ENCODE data around the gene NEURL1. TPM values are rescaled to one million over a fixed set of nuclear protein-coding genes. Genes with fewer than 3 reads are reported as not detected.

Gene NEURL1
- total RNA-seq, 1 donor from 2014 or later: 1.3 TPM

DNA sequence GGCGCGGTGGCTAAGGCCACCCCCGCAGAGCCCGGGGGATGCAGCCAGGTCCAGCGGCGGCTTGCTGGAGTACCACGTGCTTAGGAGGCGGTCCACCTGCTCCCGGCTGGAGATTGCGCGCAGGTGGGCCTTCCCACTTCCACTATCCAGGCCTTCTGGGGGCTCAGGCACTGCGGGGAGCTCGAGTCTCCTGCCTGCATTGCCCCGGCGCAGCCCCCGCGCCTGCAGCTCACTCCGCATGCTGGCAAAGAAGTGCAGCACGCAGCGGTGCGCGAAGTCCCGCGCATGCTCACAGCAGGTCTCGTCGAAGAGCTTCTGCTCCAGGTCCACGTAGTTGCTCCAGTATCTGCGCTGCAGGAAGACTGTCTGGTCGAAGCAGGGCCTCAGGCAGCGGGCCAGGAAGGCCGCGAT is 20.2 kb upstream of the NEURL1 start:
- no peak for DNase-seq (ENCODE audit: low read depth)
- no peak overlapping the region for H3K4me3 ChIP-seq (ENCODE audit: low read depth, low read length)
- no peak for TF ChIP-seq CTCF (IDR thresholded peaks at IDR 0.05; ENCODE audit: insufficient read depth, low read length, poor library complexity, severe bottlenecking)
- peaks cover 4% of the 10 kb centered on the region for H3K27me3 ChIP-seq (ENCODE audit: control insufficient read depth, insufficient read depth, low read length)
- H3K36me3 ChIP-seq (ENCODE audit: control insufficient read depth, insufficient read depth, low read length): no peaks in the 10 kb centered on the region

DNA sequence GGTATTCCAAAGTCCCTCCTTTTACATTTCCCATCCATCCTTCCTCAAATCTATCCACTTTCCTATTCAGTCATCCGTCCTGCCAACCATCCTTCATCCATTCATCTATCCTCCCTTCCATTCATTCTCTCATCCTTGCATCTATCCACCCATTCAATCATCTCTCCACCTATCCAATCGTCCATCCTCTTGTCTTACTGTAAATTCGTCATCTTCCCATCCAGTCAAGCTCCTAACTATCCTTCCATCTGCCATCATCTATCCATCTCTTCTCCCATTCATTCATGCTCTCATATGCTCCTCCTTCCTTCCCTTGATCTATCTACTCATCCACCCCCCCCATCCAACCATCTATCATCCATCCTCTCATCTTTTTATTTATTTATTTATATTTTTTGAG is 19.4 kb upstream of the NEURL1 start:
- no peak for TF ChIP-seq CTCF (IDR thresholded peaks at IDR 0.05; ENCODE audit: insufficient read depth, low read length, poor library complexity, severe bottlenecking)
- H3K36me3 ChIP-seq (ENCODE audit: control insufficient read depth, insufficient read depth, low read length): no peaks in the 10 kb centered on the region
- H3K4me3 ChIP-seq (ENCODE audit: low read depth, low read length): no peak overlapping the region

DNA sequence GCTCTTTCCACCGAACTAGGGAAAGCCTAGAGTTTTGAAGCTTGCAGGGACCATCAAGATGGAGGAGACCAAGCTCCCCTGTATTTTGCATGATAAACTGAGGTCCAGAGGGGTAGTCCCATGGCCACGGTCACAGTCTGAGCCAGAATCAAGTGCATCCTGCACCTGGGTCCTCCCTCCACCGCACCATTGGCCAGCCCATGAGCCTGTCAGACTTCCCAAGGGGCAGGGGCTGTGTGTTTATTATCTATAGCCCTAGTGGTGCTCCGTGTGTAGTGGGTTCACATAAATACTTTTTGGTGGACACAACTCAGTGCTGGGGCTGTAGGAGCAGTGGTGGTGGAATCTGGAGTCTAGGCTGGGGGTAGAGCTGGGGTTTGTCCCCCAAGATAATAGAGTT is 18.1 kb upstream of the NEURL1 start:
- Histone ChIP-seq H3K36me3 (ENCODE audit: control insufficient read depth, insufficient read depth, low read length) (no peaks in the 10 kb centered on the region), H3K4me3 (ENCODE audit: low read depth, low read length) (no peak overlapping the region), H3K27me3 (ENCODE audit: control insufficient read depth, insufficient read depth, low read length) (peaks cover 4% of the 10 kb centered on the region)
- TF ChIP-seq CTCF (IDR thresholded peaks at IDR 0.05; ENCODE audit: insufficient read depth, low read length, poor library complexity, severe bottlenecking): no peak
- DNase-seq (ENCODE audit: low read depth): no peak

More for the DNA sequence above, 19.4 kb upstream of the NEURL1 start:
- DNase-seq (ENCODE audit: low read depth): no peak
- H3K27me3 ChIP-seq (ENCODE audit: control insufficient read depth, insufficient read depth, low read length): peaks cover 4% of the 10 kb centered on the region

DNA sequence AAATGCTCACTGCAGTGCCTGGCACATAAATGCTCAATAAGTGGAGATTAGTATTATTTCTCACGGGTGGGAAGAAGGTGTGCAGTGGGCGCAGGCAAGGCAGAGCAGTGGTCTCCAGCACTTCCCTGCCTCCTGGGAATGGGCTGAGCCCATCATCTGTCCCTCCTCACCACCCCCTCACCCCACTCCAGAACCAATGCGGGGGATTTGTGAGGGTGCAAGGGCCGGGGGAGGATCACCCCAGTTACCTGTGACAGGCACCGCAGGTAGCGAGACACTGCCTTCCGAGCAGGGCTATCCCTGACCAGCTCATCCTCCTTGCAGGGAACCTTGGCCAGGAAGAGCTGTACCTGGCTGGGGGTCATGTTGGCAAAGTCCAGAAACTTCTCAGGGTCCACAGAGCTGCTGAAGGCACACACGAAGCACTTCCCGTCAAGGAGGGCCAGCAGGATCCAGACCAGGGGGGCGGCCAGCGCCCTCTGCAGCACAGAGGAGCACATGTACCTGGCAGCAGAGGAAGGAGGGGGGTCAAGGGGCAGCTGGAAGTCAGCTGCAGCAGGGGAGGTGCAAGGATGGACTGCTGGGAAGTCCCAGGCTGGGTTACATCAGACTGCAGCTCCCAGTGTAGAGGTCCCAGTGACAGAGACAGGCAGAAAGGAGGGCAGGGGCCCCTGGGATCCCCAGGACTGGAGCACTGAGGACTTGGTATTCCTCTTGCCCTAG is 17.3 kb upstream of the NEURL1 start:
- Histone ChIP-seq H3K4me3 (ENCODE audit: low read depth, low read length) (no peak overlapping the region), H3K27me3 (ENCODE audit: control insufficient read depth, insufficient read depth, low read length) (peaks cover 4% of the 10 kb centered on the region), H3K36me3 (ENCODE audit: control insufficient read depth, insufficient read depth, low read length) (no peaks in the 10 kb centered on the region)
- no peak for DNase-seq (ENCODE audit: low read depth)
- peak; percentile 41 for TF ChIP-seq CTCF (IDR thresholded peaks at IDR 0.05; ENCODE audit: insufficient read depth, low read length, poor library complexity, severe bottlenecking)

GRCh38 chr10:103478671-103479070 is 14.8 kb upstream of the NEURL1 start:
- H3K27me3 ChIP-seq (ENCODE audit: control insufficient read depth, insufficient read depth, low read length): no peaks in the 10 kb centered on the region
- no peak for DNase-seq (ENCODE audit: low read depth)
- H3K36me3 ChIP-seq (ENCODE audit: control insufficient read depth, insufficient read depth, low read length): no peaks in the 10 kb centered on the region
- no peak for TF ChIP-seq CTCF (IDR thresholded peaks at IDR 0.05; ENCODE audit: insufficient read depth, low read length, poor library complexity, severe bottlenecking)
- no peak overlapping the region for H3K4me3 ChIP-seq (ENCODE audit: low read depth, low read length)

- DNase-seq (ENCODE audit: low read depth): no peak
- H3K27me3 ChIP-seq (ENCODE audit: control insufficient read depth, insufficient read depth, low read length): no peaks in the 10 kb centered on the region
- TF ChIP-seq CTCF (IDR thresholded peaks at IDR 0.05; ENCODE audit: insufficient read depth, low read length, poor library complexity, severe bottlenecking): no peak
- H3K36me3 ChIP-seq (ENCODE audit: control insufficient read depth, insufficient read depth, low read length): no peaks in the 10 kb centered on the region
- no peak within 1 kb of the TSS for H3K4me3 ChIP-seq (ENCODE audit: low read depth, low read length)
These were observed 14.4 kb upstream of the NEURL1 start, which contains the start of gene CALHM3 for GRCh38 chr10:103479135-103479534. Gene CALHM3, minus strand, starts transcription at chr10:103479240. Its CDS starts 208 bp downstream, at chr10:103479032.
